Adrenal gland (tissue), 5 donors: ENCODE measurements around the gene PRELID3B.

Experiments used
- POLR2A ChIP-seq, 2 donors: fragments of 450-650 bp; IDR thresholded peaks; one replicate each; pipeline ENCODE4 v1.6.1; 2017; ENCODE audit warnings: antibody characterized with exemption in 2 of 2, mild to moderate bottlenecking in 2 of 2, moderate library complexity in 1 of 2
- TF ChIP-seq, protein P1 (sequence below), 6 experiments: fragments of 450-650 bp in 4 of 6; fragments of 200-600 bp in 2 of 6; sonication (generic) in 1 of 6; IDR thresholded peaks; 1 replicate in 5 of 6; 2 replicates in 1 of 6; pipeline versions ENCODE4 v1.5.1 to v1.8.0; 2016 to 2021; ENCODE audit warnings: antibody characterized with exemption in 6 of 6, mild to moderate bottlenecking in 2 of 6, moderate library complexity in 1 of 6
- donor health status: DM: no; HTN: no; CAD: no.

DNA sequence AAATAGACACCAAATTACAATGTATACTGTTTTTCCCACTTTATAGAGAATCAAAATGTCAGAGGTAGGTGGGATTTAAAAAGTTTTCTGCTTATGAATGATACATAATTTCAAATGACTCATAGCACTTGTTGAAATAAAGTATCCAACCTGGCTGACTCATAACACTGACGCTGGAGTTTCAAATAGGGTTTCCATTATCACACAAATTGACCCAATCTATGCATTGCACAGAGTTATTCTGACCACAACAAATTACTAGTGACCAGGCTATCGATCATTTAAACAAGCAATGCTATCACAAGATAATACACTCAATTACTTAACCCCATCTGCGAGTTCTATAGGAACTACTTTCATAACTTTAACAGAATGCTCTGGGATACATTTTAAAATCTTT lies 31.9 kb upstream of the PRELID3B start:
- TF ChIP-seq, protein P1, sequence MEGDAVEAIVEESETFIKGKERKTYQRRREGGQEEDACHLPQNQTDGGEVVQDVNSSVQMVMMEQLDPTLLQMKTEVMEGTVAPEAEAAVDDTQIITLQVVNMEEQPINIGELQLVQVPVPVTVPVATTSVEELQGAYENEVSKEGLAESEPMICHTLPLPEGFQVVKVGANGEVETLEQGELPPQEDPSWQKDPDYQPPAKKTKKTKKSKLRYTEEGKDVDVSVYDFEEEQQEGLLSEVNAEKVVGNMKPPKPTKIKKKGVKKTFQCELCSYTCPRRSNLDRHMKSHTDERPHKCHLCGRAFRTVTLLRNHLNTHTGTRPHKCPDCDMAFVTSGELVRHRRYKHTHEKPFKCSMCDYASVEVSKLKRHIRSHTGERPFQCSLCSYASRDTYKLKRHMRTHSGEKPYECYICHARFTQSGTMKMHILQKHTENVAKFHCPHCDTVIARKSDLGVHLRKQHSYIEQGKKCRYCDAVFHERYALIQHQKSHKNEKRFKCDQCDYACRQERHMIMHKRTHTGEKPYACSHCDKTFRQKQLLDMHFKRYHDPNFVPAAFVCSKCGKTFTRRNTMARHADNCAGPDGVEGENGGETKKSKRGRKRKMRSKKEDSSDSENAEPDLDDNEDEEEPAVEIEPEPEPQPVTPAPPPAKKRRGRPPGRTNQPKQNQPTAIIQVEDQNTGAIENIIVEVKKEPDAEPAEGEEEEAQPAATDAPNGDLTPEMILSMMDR (IDR thresholded peaks at IDR 0.05) = no peak
- TF ChIP-seq POLR2A (IDR thresholded peaks at IDR 0.05) = no peak
